ENCODE data around the gene KIF23.

The KIF23 gene

GRCh38 chr15:69467636-69468035, 53.5 kb downstream of the KIF23 start:
- TF ChIP-seq, protein P1, sequence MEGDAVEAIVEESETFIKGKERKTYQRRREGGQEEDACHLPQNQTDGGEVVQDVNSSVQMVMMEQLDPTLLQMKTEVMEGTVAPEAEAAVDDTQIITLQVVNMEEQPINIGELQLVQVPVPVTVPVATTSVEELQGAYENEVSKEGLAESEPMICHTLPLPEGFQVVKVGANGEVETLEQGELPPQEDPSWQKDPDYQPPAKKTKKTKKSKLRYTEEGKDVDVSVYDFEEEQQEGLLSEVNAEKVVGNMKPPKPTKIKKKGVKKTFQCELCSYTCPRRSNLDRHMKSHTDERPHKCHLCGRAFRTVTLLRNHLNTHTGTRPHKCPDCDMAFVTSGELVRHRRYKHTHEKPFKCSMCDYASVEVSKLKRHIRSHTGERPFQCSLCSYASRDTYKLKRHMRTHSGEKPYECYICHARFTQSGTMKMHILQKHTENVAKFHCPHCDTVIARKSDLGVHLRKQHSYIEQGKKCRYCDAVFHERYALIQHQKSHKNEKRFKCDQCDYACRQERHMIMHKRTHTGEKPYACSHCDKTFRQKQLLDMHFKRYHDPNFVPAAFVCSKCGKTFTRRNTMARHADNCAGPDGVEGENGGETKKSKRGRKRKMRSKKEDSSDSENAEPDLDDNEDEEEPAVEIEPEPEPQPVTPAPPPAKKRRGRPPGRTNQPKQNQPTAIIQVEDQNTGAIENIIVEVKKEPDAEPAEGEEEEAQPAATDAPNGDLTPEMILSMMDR (IDR thresholded peaks at IDR 0.05; ENCODE audit: low read depth, low read length) = no peak
- Histone ChIP-seq H3K27me3 (ENCODE audit: insufficient read depth, low read depth, severe bottlenecking) (no peaks in the 10 kb centered on the region), H3K9me3 (ENCODE audit: severe bottlenecking) (no peaks in the 10 kb centered on the region), H3K36me3 (no peaks in the 10 kb centered on the region), H3K27ac (no peak overlapping the region), H3K4me3 (ENCODE audit: low read depth, low read length) (no peak overlapping the region)
- no peak for DNase-seq

DNA sequence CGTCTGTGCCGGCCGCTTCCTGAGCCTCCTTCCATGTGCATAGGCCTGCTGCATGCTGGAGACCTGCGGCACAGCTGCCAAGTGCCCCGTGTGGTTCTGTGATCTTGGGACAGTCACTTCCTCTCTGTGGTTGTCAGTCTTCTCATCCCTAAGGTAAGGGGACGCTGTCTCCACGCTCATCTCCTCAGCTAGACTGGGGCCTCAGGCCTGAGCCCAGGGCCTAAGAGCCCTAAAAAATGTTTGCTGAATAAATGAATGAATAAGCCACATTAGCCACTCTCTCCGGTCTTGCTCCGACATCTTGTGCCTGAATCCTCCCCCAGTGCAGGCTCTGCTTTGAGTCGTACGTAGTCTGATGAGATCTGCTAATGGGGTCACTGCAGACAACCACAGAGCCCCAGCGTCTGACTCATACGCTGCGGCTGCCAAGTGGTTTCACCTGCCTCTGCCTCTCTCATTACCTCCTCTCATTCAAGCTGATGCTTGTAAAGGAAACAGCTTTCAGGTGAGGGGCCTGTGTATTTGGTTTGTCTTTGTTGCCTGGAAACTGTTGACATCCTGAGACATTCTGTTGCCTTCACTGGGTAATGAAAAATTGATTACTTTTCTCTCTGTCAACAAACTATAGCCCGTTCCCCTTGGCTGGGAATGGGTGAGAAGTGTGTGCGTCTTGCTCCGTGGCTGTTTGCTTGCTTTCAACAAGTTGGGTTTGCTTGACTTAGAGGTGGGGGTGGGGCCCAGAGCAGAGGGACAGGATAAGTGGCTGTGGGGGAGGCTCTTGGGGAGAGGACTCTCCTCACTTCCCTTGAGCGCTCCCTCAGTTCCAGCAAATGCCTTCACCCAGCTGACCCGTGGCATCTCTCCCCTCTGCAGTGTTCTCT, 54.3 kb downstream of the KIF23 start:
- no peaks in the 10 kb centered on the region for H3K27me3 ChIP-seq (ENCODE audit: insufficient read depth, low read depth, severe bottlenecking)
- DNase-seq = no peak
- H3K27ac ChIP-seq = no peak overlapping the region
- H3K4me3 ChIP-seq (ENCODE audit: low read depth, low read length) = no peak overlapping the region
- TF ChIP-seq, protein P1 (IDR thresholded peaks at IDR 0.05; ENCODE audit: low read depth, low read length) = no peak
- no peaks in the 10 kb centered on the region for H3K9me3 ChIP-seq (ENCODE audit: severe bottlenecking)
- H3K36me3 ChIP-seq = no peaks in the 10 kb centered on the region

GRCh38 chr15:69469467-69470201, 55.5 kb downstream of the KIF23 start:
- no peak for DNase-seq
- no peaks in the 10 kb centered on the region for H3K27me3 ChIP-seq (ENCODE audit: insufficient read depth, low read depth, severe bottlenecking)
- no peaks in the 10 kb centered on the region for H3K36me3 ChIP-seq
- H3K9me3 ChIP-seq (ENCODE audit: severe bottlenecking) = no peaks in the 10 kb centered on the region
- H3K27ac ChIP-seq = no peak overlapping the region
- H3K4me3 ChIP-seq (ENCODE audit: low read depth, low read length) = no peak overlapping the region
- TF ChIP-seq, protein P1 (IDR thresholded peaks at IDR 0.05; ENCODE audit: low read depth, low read length) = no peak

DNA sequence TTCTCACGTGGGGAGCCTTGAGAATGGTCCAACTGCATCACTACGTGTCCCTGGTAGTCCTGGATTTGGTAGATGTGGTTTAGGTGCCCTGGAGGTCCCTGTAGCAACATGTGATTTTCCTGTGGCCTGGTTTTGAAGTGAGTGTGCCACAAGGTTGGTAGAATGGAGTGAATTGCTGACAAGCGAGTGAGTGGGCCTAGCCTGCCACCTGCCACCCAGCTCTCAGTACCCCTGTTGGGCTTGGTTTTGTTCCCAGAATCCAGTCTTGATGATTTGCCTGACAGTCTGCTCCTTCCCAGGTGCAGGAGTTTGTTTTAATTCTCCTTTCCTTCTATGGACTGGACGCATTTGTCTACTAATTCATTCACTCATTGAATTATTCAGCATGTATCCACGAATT, 57.9 kb downstream of the KIF23 start:
- TF ChIP-seq, protein P1 (IDR thresholded peaks at IDR 0.05; ENCODE audit: low read depth, low read length) = no peak
- Histone ChIP-seq H3K36me3 (no peaks in the 10 kb centered on the region), H3K9me3 (ENCODE audit: severe bottlenecking) (no peaks in the 10 kb centered on the region), H3K27me3 (ENCODE audit: insufficient read depth, low read depth, severe bottlenecking) (no peaks in the 10 kb centered on the region), H3K27ac (no peak overlapping the region), H3K4me3 (ENCODE audit: low read depth, low read length) (no peak overlapping the region)
- DNase-seq = no peak

DNA sequence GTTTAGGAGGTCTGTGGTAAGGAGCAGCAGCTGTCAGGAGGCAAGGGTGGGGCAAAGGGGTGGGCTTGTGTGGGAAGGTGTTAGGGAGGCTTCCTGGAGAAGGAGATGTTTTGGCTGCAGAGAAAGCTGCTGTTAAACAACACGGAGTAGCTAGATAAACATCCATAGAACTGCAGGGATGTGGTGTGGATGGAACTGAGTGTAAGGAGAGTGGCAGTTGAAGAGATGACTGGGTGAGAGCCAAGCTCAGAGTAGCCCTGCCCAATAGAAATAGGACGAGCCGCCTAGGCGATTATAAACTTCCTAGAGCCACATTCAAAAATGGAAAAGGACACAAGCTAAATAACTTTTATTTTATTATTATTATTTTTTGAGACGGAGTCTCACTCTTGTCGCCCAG, 58.4 kb downstream of the KIF23 start:
- H3K27me3 ChIP-seq (ENCODE audit: insufficient read depth, low read depth, severe bottlenecking) = no peaks in the 10 kb centered on the region
- DNase-seq = no peak

More for the DNA sequence above, 58.4 kb downstream of the KIF23 start:
- no peaks in the 10 kb centered on the region for H3K36me3 ChIP-seq
- H3K9me3 ChIP-seq (ENCODE audit: severe bottlenecking) = no peaks in the 10 kb centered on the region
- no peak overlapping the region for H3K4me3 ChIP-seq (ENCODE audit: low read depth, low read length)
- TF ChIP-seq, protein P1 (IDR thresholded peaks at IDR 0.05; ENCODE audit: low read depth, low read length) = no peak
- no peak overlapping the region for H3K27ac ChIP-seq

Measured in WERI-Rb-1 (cell line).